Tibial artery (tissue), 4 donors: Measurements from ENCODE around the gene TMEM120A.
A peak's percentile ranks its signal among the peaks of the same experiment; 100 is the strongest.

ENCODE experiments used
- DNase-seq, 2 donors: peaks; one replicate each; pipeline ENCODE4 v3.0.0-alpha.2; 2019
- H3K27ac ChIP-seq, 2 donors: fragments of 200-600 bp; sonication (generic) in 1 of 2; 1 replicate in 1 of 2; 2 replicates in 1 of 2; pipeline ENCODE4 v1.5.1; 2018 to 2019; ENCODE audit warnings: mild to moderate bottlenecking in 1 of 2
- H3K27me3 ChIP-seq, 2 donors: fragments of 200-600 bp; sonication (generic) in 1 of 2; one replicate each; pipeline versions ENCODE4 v1.5.1 to v1.6.0; 2016 to 2019
- H3K36me3 ChIP-seq, 3 donors: fragments of 200-600 bp; sonication (generic) in 2 of 3; one replicate each; pipeline ENCODE4 v1.5.1; 2016 to 2019; ENCODE audit warnings: mild to moderate bottlenecking in 2 of 3
- H3K4me1 ChIP-seq, 4 donors: fragments of 200-600 bp; sonication (generic) in 2 of 4; 1 replicate in 3 of 4; 2 replicates in 1 of 4; pipeline ENCODE4 v1.5.1; 2016 to 2019
- H3K4me3 ChIP-seq, 2 donors: fragments of 200-600 bp; sonication (generic) in 1 of 2; 1 replicate in 1 of 2; 2 replicates in 1 of 2; pipeline ENCODE4 v1.5.1; 2018 to 2019; ENCODE audit warnings: mild to moderate bottlenecking in 2 of 2
- H3K9me3 ChIP-seq, 3 donors: fragments of 200-600 bp; sonication (generic) in 1 of 3; one replicate each; pipeline ENCODE4 v1.5.1; 2016 to 2019
- CTCF ChIP-seq, 2 experiments: fragments of 200-600 bp in 1 of 2; fragments of 450-650 bp in 1 of 2; IDR thresholded peaks; one replicate each; pipeline ENCODE4 v1.5.1; 2017 to 2019; ENCODE audit warnings: antibody characterized with exemption in 2 of 2, mild to moderate bottlenecking in 1 of 2, moderate library complexity in 1 of 2
- intact Hi-C: fragments of 100-400 bp; cut with DNase I; formaldehyde crosslinking; loops from one replicate; pipeline ENCODE4 v1.15.0; 2023; ENCODE audit warnings: low total_unique reads

The TMEM120A gene

GRCh38 chr7:75968012-75968411 is 26.4 kb downstream of the TMEM120A start:
- Histone ChIP-seq H3K9me3 (no peaks in the 10 kb centered on the region), H3K27me3 (no peaks in the 10 kb centered on the region), H3K4me3 (no peak overlapping the region), H3K4me1 (peaks cover 12 to 74% (median 49%) of the 10 kb centered on the region in 4 donors), H3K27ac (peak overlapping the region; percentile 88 to 95), H3K36me3 (peaks cover 0 to 12% (median 9%) of the 10 kb centered on the region in 3 donors)
- TF ChIP-seq CTCF (IDR thresholded peaks at IDR 0.05), result no peak
- no peak for DNase-seq
- intact Hi-C loops, result no loop called here

- peaks cover 12 to 79% (median 51%) of the 10 kb centered on the region in 4 donors for H3K4me1 ChIP-seq
Measured at GRCh38 chr7:75967487-75967997, 26.9 kb downstream of the TMEM120A start.

GRCh38 chr7:75967055-75967454 is 27.3 kb downstream of the TMEM120A start:
- Histone ChIP-seq H3K9me3 (no peaks in the 10 kb centered on the region), H3K36me3 (peaks cover 0 to 3% (median 0%) of the 10 kb centered on the region in 3 donors), H3K27me3 (no peaks in the 10 kb centered on the region), H3K4me3 (no peak overlapping the region), H3K27ac (peak overlapping the region; percentile 88 to 95), H3K4me1 (peaks cover 12 to 82% (median 54%) of the 10 kb centered on the region in 4 donors)
- TF ChIP-seq CTCF (IDR thresholded peaks at IDR 0.05), result no peak
- intact Hi-C loops, result no loop called here
- no peak for DNase-seq

More at GRCh38 chr7:75967487-75967997, 26.9 kb downstream of the TMEM120A start:
- H3K36me3 ChIP-seq, result peaks cover 0 to 7% (median 4%) of the 10 kb centered on the region in 3 donors
- H3K9me3 ChIP-seq, result no peaks in the 10 kb centered on the region
- peak in 1 of 2 donors; percentile 73 for DNase-seq
- intact Hi-C loops, result no loop called here
- no peak overlapping the region for H3K4me3 ChIP-seq
- no peak for TF ChIP-seq CTCF (IDR thresholded peaks at IDR 0.05)
- H3K27me3 ChIP-seq, result no peaks in the 10 kb centered on the region
- H3K27ac ChIP-seq, result peak overlapping the region; percentile 88 to 95

- Histone ChIP-seq H3K4me1 (peaks cover 12 to 82% (median 58%) of the 10 kb centered on the region in 4 donors), H3K4me3 (peak overlapping the region; percentile 35 to 41)
Measured at GRCh38 chr7:75966190-75966961, 28.0 kb downstream of the TMEM120A start.

GRCh38 chr7:75965617-75966016 is 28.8 kb downstream of the TMEM120A start:
- peak overlapping the region; percentile 88 to 95 for H3K27ac ChIP-seq
- peak overlapping the region; percentile 35 to 41 for H3K4me3 ChIP-seq
- TF ChIP-seq CTCF (IDR thresholded peaks at IDR 0.05), result no peak
- H3K36me3 ChIP-seq, result no peaks in the 10 kb centered on the region
- H3K4me1 ChIP-seq, result peaks cover 12 to 85% (median 61%) of the 10 kb centered on the region in 4 donors
- H3K9me3 ChIP-seq, result no peaks in the 10 kb centered on the region
- DNase-seq, result no peak
- H3K27me3 ChIP-seq, result no peaks in the 10 kb centered on the region
- intact Hi-C loops, result no loop called here

More at GRCh38 chr7:75966190-75966961, 28.0 kb downstream of the TMEM120A start:
- no peaks in the 10 kb centered on the region for H3K27me3 ChIP-seq
- H3K36me3 ChIP-seq, result no peaks in the 10 kb centered on the region
- intact Hi-C loops, result no loop called here
- TF ChIP-seq CTCF (IDR thresholded peaks at IDR 0.05), result no peak
- DNase-seq, result peak; percentile 79 to 94
- peak overlapping the region; percentile 88 to 95 for H3K27ac ChIP-seq
- H3K9me3 ChIP-seq, result no peaks in the 10 kb centered on the region
